ENCODE measurements around the gene MCRS1. TPM values are rescaled to one million over a fixed set of nuclear protein-coding genes. Genes with fewer than 3 reads are reported as not detected.

MCRS1 gene
- total RNA-seq, 1 experiment from 2014 or later, result 86.8 TPM

DNA sequence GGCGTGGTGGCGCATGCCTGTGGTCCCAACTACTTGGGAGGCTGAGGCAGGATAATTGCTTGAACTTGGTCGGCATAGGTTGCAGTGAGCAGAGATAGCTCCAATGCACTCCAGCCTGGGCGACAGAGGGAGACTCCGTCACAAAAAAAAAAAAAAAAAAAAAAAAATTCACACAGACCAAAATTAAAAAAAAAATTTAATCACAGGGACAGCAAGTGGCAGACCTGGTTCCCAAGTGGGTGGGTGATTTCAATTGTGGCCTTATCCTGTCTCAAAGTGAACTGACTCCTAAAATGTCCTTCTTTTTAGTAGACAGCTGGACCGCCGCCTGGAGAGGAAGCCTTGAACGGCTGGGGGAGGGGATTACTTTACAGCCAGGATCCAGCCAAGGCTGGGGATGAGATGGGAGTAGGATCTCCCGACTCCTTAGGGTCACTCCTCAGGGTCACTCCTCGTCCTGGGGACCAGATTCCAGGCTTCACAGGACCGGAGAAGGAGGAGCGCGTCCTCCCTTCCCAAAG, 30.7 kb downstream of the MCRS1 start:
- ChIA-PET POLR2A (ENCODE audit: unreplicated experiment) (no interaction called here), CTCF (no interaction called here)
- H3K27me3 ChIP-seq (ENCODE audit: low read length), result peaks cover 11% of the 10 kb centered on the region; the same call in 1 of the 2 replicates
- ATAC-seq (no peak), DNase-seq (no peak)
- peaks cover 30% of the 10 kb centered on the region for H3K4me1 ChIP-seq (ENCODE audit: insufficient read depth, low read length)
- no TSS peak for BruUV-seq (replicated peaks)
- no peaks in the 10 kb centered on the region for H3K9me3 ChIP-seq (ENCODE audit: low read length)
- H3K4me2 ChIP-seq (ENCODE audit: low read length), result peak overlapping the region; percentile 84
- H3K4me3 ChIP-seq (ENCODE audit: low read length), result peak overlapping the region; percentile 63
- H3K9me2 ChIP-seq (replicated peaks; ENCODE audit: low read length), result no peaks in the 10 kb centered on the region
- H3K9ac ChIP-seq (ENCODE audit: low read length), result no peak overlapping the region
- TF ChIP-seq, protein P1, sequence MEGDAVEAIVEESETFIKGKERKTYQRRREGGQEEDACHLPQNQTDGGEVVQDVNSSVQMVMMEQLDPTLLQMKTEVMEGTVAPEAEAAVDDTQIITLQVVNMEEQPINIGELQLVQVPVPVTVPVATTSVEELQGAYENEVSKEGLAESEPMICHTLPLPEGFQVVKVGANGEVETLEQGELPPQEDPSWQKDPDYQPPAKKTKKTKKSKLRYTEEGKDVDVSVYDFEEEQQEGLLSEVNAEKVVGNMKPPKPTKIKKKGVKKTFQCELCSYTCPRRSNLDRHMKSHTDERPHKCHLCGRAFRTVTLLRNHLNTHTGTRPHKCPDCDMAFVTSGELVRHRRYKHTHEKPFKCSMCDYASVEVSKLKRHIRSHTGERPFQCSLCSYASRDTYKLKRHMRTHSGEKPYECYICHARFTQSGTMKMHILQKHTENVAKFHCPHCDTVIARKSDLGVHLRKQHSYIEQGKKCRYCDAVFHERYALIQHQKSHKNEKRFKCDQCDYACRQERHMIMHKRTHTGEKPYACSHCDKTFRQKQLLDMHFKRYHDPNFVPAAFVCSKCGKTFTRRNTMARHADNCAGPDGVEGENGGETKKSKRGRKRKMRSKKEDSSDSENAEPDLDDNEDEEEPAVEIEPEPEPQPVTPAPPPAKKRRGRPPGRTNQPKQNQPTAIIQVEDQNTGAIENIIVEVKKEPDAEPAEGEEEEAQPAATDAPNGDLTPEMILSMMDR (conservative IDR thresholded peaks at IDR 0.05; ENCODE audit: low read depth, low read length), result no peak
- TF ChIP-seq EZH2 (IDR thresholded peaks at IDR 0.05; ENCODE audit: low read length, unreplicated experiment) (no peak), EZH2phosphoT487 (IDR thresholded peaks at IDR 0.05; ENCODE audit: borderline replicate concordance, low read length) (no peak)
- no peak overlapping the region for H3K27ac ChIP-seq (ENCODE audit: low read length)
- H3F3A ChIP-seq (ENCODE audit: low read length, unreplicated experiment), result peaks cover 4% of the 10 kb centered on the region
- intact Hi-C loops (cut with micrococcal nuclease), result no loop called here
- no peaks in the 10 kb centered on the region for H3K79me2 ChIP-seq (ENCODE audit: low read length)
- H3K36me3 ChIP-seq (ENCODE audit: low read depth, low read length), result no peaks in the 10 kb centered on the region
- peak overlapping the region; percentile 67; the same call in 1 of the 2 replicates for H2AFZ ChIP-seq (ENCODE audit: low read length)
- H4K20me1 ChIP-seq (ENCODE audit: low read length), result no peaks in the 10 kb centered on the region

DNA sequence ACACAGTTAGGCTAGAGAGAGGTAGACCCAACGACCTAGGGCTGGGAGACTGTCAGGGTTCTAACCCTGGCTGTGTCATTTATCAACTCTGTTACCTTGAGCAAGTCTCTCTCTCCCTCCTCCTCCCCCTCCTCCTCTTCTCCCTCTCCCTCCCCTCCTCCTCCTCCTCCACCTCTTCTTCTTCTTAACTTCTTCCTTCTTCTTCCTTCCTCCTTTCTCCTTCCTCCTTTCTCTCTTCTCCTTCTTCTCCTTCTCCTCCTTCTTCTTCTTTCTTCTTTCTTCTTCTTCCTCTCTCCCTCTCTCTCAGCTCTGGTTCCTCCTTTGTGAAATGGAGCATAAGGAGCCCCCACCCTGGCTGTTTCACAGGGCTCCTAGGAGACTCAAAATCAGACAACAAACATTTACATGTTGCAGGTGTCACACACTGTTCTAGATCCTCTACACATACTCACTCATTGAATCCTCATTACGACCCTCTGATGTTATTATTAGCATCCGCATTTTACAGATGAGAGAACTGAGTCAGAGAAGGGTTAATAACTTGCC, 31.3 kb downstream of the MCRS1 start:
- no peaks in the 10 kb centered on the region for H4K20me1 ChIP-seq (ENCODE audit: low read length)
- peaks cover 30% of the 10 kb centered on the region for H3K4me1 ChIP-seq (ENCODE audit: insufficient read depth, low read length)
- POLR2A ChIA-PET (ENCODE audit: unreplicated experiment), result no interaction called here
- no peak overlapping the region for H3K9ac ChIP-seq (ENCODE audit: low read length)
- peaks cover 4% of the 10 kb centered on the region for H3F3A ChIP-seq (ENCODE audit: low read length, unreplicated experiment)
- H3K4me3 ChIP-seq (ENCODE audit: low read length), result no peak overlapping the region
- no peaks in the 10 kb centered on the region for H3K9me2 ChIP-seq (replicated peaks; ENCODE audit: low read length)
- no peaks in the 10 kb centered on the region for H3K9me3 ChIP-seq (ENCODE audit: low read length)
- no peaks in the 10 kb centered on the region for H3K79me2 ChIP-seq (ENCODE audit: low read length)
- no peak overlapping the region for H3K27ac ChIP-seq (ENCODE audit: low read length)
- intact Hi-C loops (cut with micrococcal nuclease), result no loop called here
- TF ChIP-seq EZH2phosphoT487 (IDR thresholded peaks at IDR 0.05; ENCODE audit: borderline replicate concordance, low read length), result no peak
- no peak for TF ChIP-seq EZH2 (IDR thresholded peaks at IDR 0.05; ENCODE audit: low read length, unreplicated experiment)
- TF ChIP-seq, protein P1 (conservative IDR thresholded peaks at IDR 0.05; ENCODE audit: low read depth, low read length), result no peak
- H2AFZ ChIP-seq (ENCODE audit: low read length), result no peak overlapping the region
- H3K4me2 ChIP-seq (ENCODE audit: low read length), result no peak overlapping the region
- CTCF ChIA-PET, result interaction anchor here (1.0 kb wide), 1 partner anchor 44 kb away, joined by 5 read pairs; no protein-coding TSS in a partner anchor
- no TSS peak for BruUV-seq (replicated peaks)
- ATAC-seq, result no peak
- no peaks in the 10 kb centered on the region; the same call in 1 of the 2 replicates for H3K36me3 ChIP-seq (ENCODE audit: low read depth, low read length)
- H3K27me3 ChIP-seq (ENCODE audit: low read length), result peaks cover 11% of the 10 kb centered on the region; the same call in 1 of the 2 replicates
- no peak for DNase-seq

DNA sequence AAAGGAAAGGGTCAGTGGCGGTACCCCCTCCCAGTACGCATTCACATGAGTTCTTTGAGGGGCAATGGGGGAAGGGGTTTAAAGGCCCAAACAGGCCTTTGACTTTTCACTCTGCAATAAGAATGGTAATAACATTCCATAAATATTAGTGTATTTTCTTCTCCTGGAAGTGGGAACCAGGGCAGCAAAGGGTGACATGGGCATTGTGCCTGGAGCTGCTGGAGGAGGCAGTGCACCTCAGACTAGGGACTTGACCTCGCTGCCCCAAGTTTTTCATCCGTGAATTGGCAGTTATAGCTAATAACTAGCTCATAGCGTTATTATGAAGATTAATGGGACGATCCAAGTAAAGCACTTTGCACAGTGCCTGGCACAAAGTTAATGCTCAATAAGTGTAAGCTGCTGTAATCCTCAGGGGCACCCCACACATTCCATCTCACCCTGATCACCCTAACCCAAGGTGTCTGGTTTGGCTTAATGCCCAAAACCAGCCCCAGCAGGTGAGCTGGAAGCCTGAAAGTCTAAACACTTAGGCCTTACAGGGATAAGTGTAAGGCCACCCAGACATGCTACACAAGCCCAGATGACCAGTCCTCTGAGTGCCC, 31.9 kb downstream of the MCRS1 start:
- CTCF ChIA-PET, result interaction anchor here (1.0 kb wide), 1 partner anchor 44 kb away, joined by 5 read pairs; no protein-coding TSS in a partner anchor
- Histone ChIP-seq H3K27me3 (ENCODE audit: low read length) (peaks cover 11% of the 10 kb centered on the region; the same call in 1 of the 2 replicates), H3K27ac (ENCODE audit: low read length) (no peak overlapping the region), H3F3A (ENCODE audit: low read length, unreplicated experiment) (peaks cover 4% of the 10 kb centered on the region), H3K9me3 (ENCODE audit: low read length) (no peaks in the 10 kb centered on the region), H3K4me1 (ENCODE audit: insufficient read depth, low read length) (peaks cover 30% of the 10 kb centered on the region), H4K20me1 (ENCODE audit: low read length) (no peaks in the 10 kb centered on the region), H2AFZ (ENCODE audit: low read length) (no peak overlapping the region), H3K9me2 (replicated peaks; ENCODE audit: low read length) (no peaks in the 10 kb centered on the region), H3K9ac (ENCODE audit: low read length) (no peak overlapping the region), H3K4me2 (ENCODE audit: low read length) (no peak overlapping the region), H3K36me3 (ENCODE audit: low read depth, low read length) (no peaks in the 10 kb centered on the region; the same call in 1 of the 2 replicates), H3K4me3 (ENCODE audit: low read length) (no peak overlapping the region), H3K79me2 (ENCODE audit: low read length) (no peaks in the 10 kb centered on the region)
- POLR2A ChIA-PET (ENCODE audit: unreplicated experiment), result no interaction called here
- peak; percentile 13; the same call in 1 of the 2 replicates for ATAC-seq
- intact Hi-C loops (cut with micrococcal nuclease), result no loop called here
- no TSS peak for BruUV-seq (replicated peaks)
- DNase-seq, result peak; percentile 42
- TF ChIP-seq EZH2 (IDR thresholded peaks at IDR 0.05; ENCODE audit: low read length, unreplicated experiment) (no peak), EZH2phosphoT487 (IDR thresholded peaks at IDR 0.05; ENCODE audit: borderline replicate concordance, low read length) (no peak)
- TF ChIP-seq, protein P1 (conservative IDR thresholded peaks at IDR 0.05; ENCODE audit: low read depth, low read length), result no peak

All from PC-3 (cell line).